ENCODE measurements around the gene C3orf20.

Gene C3orf20

GRCh38 chr3:14703128-14703750 is 28.3 kb downstream of the C3orf20 start:
- Histone ChIP-seq H3K36me3 (ENCODE audit: control insufficient read depth, low read depth, low read length) (no peaks in the 10 kb centered on the region), H3K4me3 (ENCODE audit: low read length) (no peak overlapping the region), H3K9me3 (ENCODE audit: control insufficient read depth, low read depth, low read length) (no peaks in the 10 kb centered on the region), H3K27ac (ENCODE audit: low read length) (no peak overlapping the region), H3K4me1 (ENCODE audit: control insufficient read depth, low read depth, low read length) (no peaks in the 10 kb centered on the region), H3K27me3 (ENCODE audit: control insufficient read depth, insufficient read depth, low read length) (no peaks in the 10 kb centered on the region), H3K9ac (ENCODE audit: low read length) (no peak overlapping the region)

GRCh38 chr3:14703791-14704190 is 28.9 kb downstream of the C3orf20 start:
- H3K9me3 ChIP-seq (ENCODE audit: control insufficient read depth, low read depth, low read length) = no peaks in the 10 kb centered on the region
- no peak overlapping the region for H3K27ac ChIP-seq (ENCODE audit: low read length)
- no peaks in the 10 kb centered on the region for H3K36me3 ChIP-seq (ENCODE audit: control insufficient read depth, low read depth, low read length)
- no peak overlapping the region for H3K9ac ChIP-seq (ENCODE audit: low read length)
- H3K4me1 ChIP-seq (ENCODE audit: control insufficient read depth, low read depth, low read length) = no peaks in the 10 kb centered on the region
- H3K4me3 ChIP-seq (ENCODE audit: low read length) = no peak overlapping the region
- H3K27me3 ChIP-seq (ENCODE audit: control insufficient read depth, insufficient read depth, low read length) = no peaks in the 10 kb centered on the region

GRCh38 chr3:14706096-14706495 is 31.2 kb downstream of the C3orf20 start:
- H3K9me3 ChIP-seq (ENCODE audit: control insufficient read depth, low read depth, low read length) = no peaks in the 10 kb centered on the region
- no peak overlapping the region for H3K27ac ChIP-seq (ENCODE audit: low read length)
- H3K36me3 ChIP-seq (ENCODE audit: control insufficient read depth, low read depth, low read length) = no peaks in the 10 kb centered on the region
- H3K4me1 ChIP-seq (ENCODE audit: control insufficient read depth, low read depth, low read length) = no peaks in the 10 kb centered on the region
- H3K9ac ChIP-seq (ENCODE audit: low read length) = no peak overlapping the region
- H3K27me3 ChIP-seq (ENCODE audit: control insufficient read depth, insufficient read depth, low read length) = no peaks in the 10 kb centered on the region
- H3K4me3 ChIP-seq (ENCODE audit: low read length) = no peak overlapping the region

GRCh38 chr3:14716591-14716990 is 41.6 kb downstream of the C3orf20 start:
- no peak overlapping the region for H3K4me3 ChIP-seq (ENCODE audit: low read length)
- no peaks in the 10 kb centered on the region for H3K4me1 ChIP-seq (ENCODE audit: control insufficient read depth, low read depth, low read length)
- H3K9me3 ChIP-seq (ENCODE audit: control insufficient read depth, low read depth, low read length) = no peaks in the 10 kb centered on the region
- H3K27ac ChIP-seq (ENCODE audit: low read length) = no peak overlapping the region
- no peaks in the 10 kb centered on the region for H3K36me3 ChIP-seq (ENCODE audit: control insufficient read depth, low read depth, low read length)
- no peak overlapping the region for H3K9ac ChIP-seq (ENCODE audit: low read length)
- H3K27me3 ChIP-seq (ENCODE audit: control insufficient read depth, insufficient read depth, low read length) = no peaks in the 10 kb centered on the region

GRCh38 chr3:14717307-14717706 is 42.4 kb downstream of the C3orf20 start:
- no peak overlapping the region for H3K4me3 ChIP-seq (ENCODE audit: low read length)
- H3K4me1 ChIP-seq (ENCODE audit: control insufficient read depth, low read depth, low read length) = no peaks in the 10 kb centered on the region
- no peaks in the 10 kb centered on the region for H3K27me3 ChIP-seq (ENCODE audit: control insufficient read depth, insufficient read depth, low read length)
- H3K9me3 ChIP-seq (ENCODE audit: control insufficient read depth, low read depth, low read length) = no peaks in the 10 kb centered on the region
- no peaks in the 10 kb centered on the region for H3K36me3 ChIP-seq (ENCODE audit: control insufficient read depth, low read depth, low read length)
- H3K27ac ChIP-seq (ENCODE audit: low read length) = no peak overlapping the region
- no peak overlapping the region for H3K9ac ChIP-seq (ENCODE audit: low read length)

- H3K36me3 ChIP-seq (ENCODE audit: control insufficient read depth, low read depth, low read length) = no peaks in the 10 kb centered on the region
- no peaks in the 10 kb centered on the region for H3K27me3 ChIP-seq (ENCODE audit: control insufficient read depth, insufficient read depth, low read length)
- H3K27ac ChIP-seq (ENCODE audit: low read length) = no peak overlapping the region
- no peak overlapping the region for H3K9ac ChIP-seq (ENCODE audit: low read length)
- H3K4me3 ChIP-seq (ENCODE audit: low read length) = no peak overlapping the region
- no peaks in the 10 kb centered on the region for H3K9me3 ChIP-seq (ENCODE audit: control insufficient read depth, low read depth, low read length)
- H3K4me1 ChIP-seq (ENCODE audit: control insufficient read depth, low read depth, low read length) = no peaks in the 10 kb centered on the region
These were observed 43.6 kb downstream of the C3orf20 start for GRCh38 chr3:14718539-14718938.

GRCh38 chr3:14719006-14719405 is 44.1 kb downstream of the C3orf20 start:
- Histone ChIP-seq H3K36me3 (ENCODE audit: control insufficient read depth, low read depth, low read length) (no peaks in the 10 kb centered on the region), H3K4me3 (ENCODE audit: low read length) (no peak overlapping the region), H3K9me3 (ENCODE audit: control insufficient read depth, low read depth, low read length) (no peaks in the 10 kb centered on the region), H3K27ac (ENCODE audit: low read length) (no peak overlapping the region), H3K27me3 (ENCODE audit: control insufficient read depth, insufficient read depth, low read length) (no peaks in the 10 kb centered on the region), H3K9ac (ENCODE audit: low read length) (no peak overlapping the region), H3K4me1 (ENCODE audit: control insufficient read depth, low read depth, low read length) (no peaks in the 10 kb centered on the region)

GRCh38 chr3:14721126-14721864 is 46.4 kb downstream of the C3orf20 start:
- no peaks in the 10 kb centered on the region for H3K36me3 ChIP-seq (ENCODE audit: control insufficient read depth, low read depth, low read length)
- no peak overlapping the region for H3K4me3 ChIP-seq (ENCODE audit: low read length)
- H3K27me3 ChIP-seq (ENCODE audit: control insufficient read depth, insufficient read depth, low read length) = no peaks in the 10 kb centered on the region
- no peaks in the 10 kb centered on the region for H3K4me1 ChIP-seq (ENCODE audit: control insufficient read depth, low read depth, low read length)
- no peaks in the 10 kb centered on the region for H3K9me3 ChIP-seq (ENCODE audit: control insufficient read depth, low read depth, low read length)
- H3K27ac ChIP-seq (ENCODE audit: low read length) = no peak overlapping the region
- no peak overlapping the region for H3K9ac ChIP-seq (ENCODE audit: low read length)

- H3K9me3 ChIP-seq (ENCODE audit: control insufficient read depth, low read depth, low read length) = no peaks in the 10 kb centered on the region
- no peaks in the 10 kb centered on the region for H3K27me3 ChIP-seq (ENCODE audit: control insufficient read depth, insufficient read depth, low read length)
- H3K9ac ChIP-seq (ENCODE audit: low read length) = no peak overlapping the region
- no peaks in the 10 kb centered on the region for H3K36me3 ChIP-seq (ENCODE audit: control insufficient read depth, low read depth, low read length)
- H3K4me3 ChIP-seq (ENCODE audit: low read length) = no peak overlapping the region
- H3K4me1 ChIP-seq (ENCODE audit: control insufficient read depth, low read depth, low read length) = no peaks in the 10 kb centered on the region
- H3K27ac ChIP-seq (ENCODE audit: low read length) = no peak overlapping the region
These were observed 50.1 kb downstream of the C3orf20 start for GRCh38 chr3:14725013-14725412.

- no peak overlapping the region for H3K4me3 ChIP-seq (ENCODE audit: low read length)
- no peaks in the 10 kb centered on the region for H3K36me3 ChIP-seq (ENCODE audit: control insufficient read depth, low read depth, low read length)
- no peaks in the 10 kb centered on the region for H3K9me3 ChIP-seq (ENCODE audit: control insufficient read depth, low read depth, low read length)
- H3K9ac ChIP-seq (ENCODE audit: low read length) = no peak overlapping the region
- H3K4me1 ChIP-seq (ENCODE audit: control insufficient read depth, low read depth, low read length) = no peaks in the 10 kb centered on the region
- no peaks in the 10 kb centered on the region for H3K27me3 ChIP-seq (ENCODE audit: control insufficient read depth, insufficient read depth, low read length)
- no peak overlapping the region for H3K27ac ChIP-seq (ENCODE audit: low read length)
These were observed 50.9 kb downstream of the C3orf20 start for GRCh38 chr3:14725564-14726440.

- Histone ChIP-seq H3K27me3 (ENCODE audit: control insufficient read depth, insufficient read depth, low read length) (no peaks in the 10 kb centered on the region), H3K4me1 (ENCODE audit: control insufficient read depth, low read depth, low read length) (no peaks in the 10 kb centered on the region), H3K9me3 (ENCODE audit: control insufficient read depth, low read depth, low read length) (no peaks in the 10 kb centered on the region), H3K4me3 (ENCODE audit: low read length) (no peak overlapping the region), H3K9ac (ENCODE audit: low read length) (no peak overlapping the region), H3K36me3 (ENCODE audit: control insufficient read depth, low read depth, low read length) (no peaks in the 10 kb centered on the region), H3K27ac (ENCODE audit: low read length) (no peak overlapping the region)
These were observed 51.5 kb downstream of the C3orf20 start for GRCh38 chr3:14726441-14726780.

All from iPS-18a (cell line).